Gastrocnemius medialis (tissue), 4 donors: ENCODE measurements around the gene MAPKAPK5.
A peak's percentile ranks its signal among the peaks of the same experiment; 100 is the strongest.

Experiments used
- CTCF ChIP-seq, 5 experiments: fragments of 450-650 bp in 3 of 5; fragments of 200-600 bp in 2 of 5; sonication (generic) in 2 of 5; IDR thresholded peaks in 4 of 5; conservative IDR thresholded peaks in 1 of 5; 1 replicate in 4 of 5; 2 replicates in 1 of 5; pipeline ENCODE4 v1.5.1; 2016 to 2019; ENCODE audit warnings: antibody characterized with exemption in 5 of 5, mild to moderate bottlenecking in 3 of 5, moderate library complexity in 3 of 5
- POLR2A ChIP-seq, 2 donors: fragments of 450-650 bp; IDR thresholded peaks; one replicate each; pipeline ENCODE4 v1.6.1; 2017; ENCODE audit warnings: antibody characterized with exemption in 2 of 2, mild to moderate bottlenecking in 2 of 2, moderate library complexity in 2 of 2

- TF ChIP-seq CTCF (IDR thresholded peaks at IDR 0.05 in 4 of 5, conservative IDR thresholded peaks at IDR 0.05 in 1 of 5) (peak; percentile 75 to 89 (median 83)), POLR2A (IDR thresholded peaks at IDR 0.05) (no peak)
Measured at GRCh38 chr12:111812881-111813741, 28.9 kb upstream of the MAPKAPK5 start.
